ENCODE measurements around the gene DHRS2.
A peak's percentile ranks its signal among the peaks of the same experiment; 100 is the strongest.
"Not testable (repeated sequence)": the region's sequence is repeated elsewhere in the genome, so short reads cannot be mapped to it uniquely, and the experiment has no call there.

DHRS2 gene

DNA sequence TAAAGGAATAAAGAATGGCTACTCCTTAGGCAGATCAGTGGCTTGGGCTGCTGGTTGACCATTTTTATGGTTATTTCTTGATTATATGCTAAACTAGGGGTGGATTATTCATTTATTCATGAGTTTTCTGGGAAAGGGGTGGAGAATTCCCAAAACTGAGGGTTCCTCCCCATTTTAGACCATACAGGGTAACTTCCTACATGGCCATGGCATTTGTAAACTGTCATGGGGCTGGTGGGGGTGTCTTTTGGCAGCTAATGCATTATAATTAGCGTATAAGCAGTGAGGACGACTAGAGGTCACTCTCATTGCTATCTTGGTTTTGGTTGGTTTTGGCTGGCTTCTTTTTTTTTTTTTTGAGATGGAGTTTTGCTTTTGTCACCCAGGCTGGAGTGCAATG is 32.0 kb upstream of the DHRS2 start:
- H3K36me3 ChIP-seq (ENCODE audit: control insufficient read depth, insufficient read depth, low read length), result no peaks in the 10 kb centered on the region
- no peak overlapping the region for H3K4me3 ChIP-seq (replicated peaks; ENCODE audit: low read depth, low read length)
- DNase-seq (ENCODE audit: extremely low read depth, insufficient read length), result no peak
- TF ChIP-seq, protein P1, sequence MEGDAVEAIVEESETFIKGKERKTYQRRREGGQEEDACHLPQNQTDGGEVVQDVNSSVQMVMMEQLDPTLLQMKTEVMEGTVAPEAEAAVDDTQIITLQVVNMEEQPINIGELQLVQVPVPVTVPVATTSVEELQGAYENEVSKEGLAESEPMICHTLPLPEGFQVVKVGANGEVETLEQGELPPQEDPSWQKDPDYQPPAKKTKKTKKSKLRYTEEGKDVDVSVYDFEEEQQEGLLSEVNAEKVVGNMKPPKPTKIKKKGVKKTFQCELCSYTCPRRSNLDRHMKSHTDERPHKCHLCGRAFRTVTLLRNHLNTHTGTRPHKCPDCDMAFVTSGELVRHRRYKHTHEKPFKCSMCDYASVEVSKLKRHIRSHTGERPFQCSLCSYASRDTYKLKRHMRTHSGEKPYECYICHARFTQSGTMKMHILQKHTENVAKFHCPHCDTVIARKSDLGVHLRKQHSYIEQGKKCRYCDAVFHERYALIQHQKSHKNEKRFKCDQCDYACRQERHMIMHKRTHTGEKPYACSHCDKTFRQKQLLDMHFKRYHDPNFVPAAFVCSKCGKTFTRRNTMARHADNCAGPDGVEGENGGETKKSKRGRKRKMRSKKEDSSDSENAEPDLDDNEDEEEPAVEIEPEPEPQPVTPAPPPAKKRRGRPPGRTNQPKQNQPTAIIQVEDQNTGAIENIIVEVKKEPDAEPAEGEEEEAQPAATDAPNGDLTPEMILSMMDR (IDR thresholded peaks at IDR 0.05; ENCODE audit: insufficient read depth, low read length, poor library complexity, severe bottlenecking), result no peak
- no peaks in the 10 kb centered on the region for H3K27me3 ChIP-seq (replicated peaks; ENCODE audit: control insufficient read depth, insufficient read depth, low read length)

- TF ChIP-seq, protein P1 (IDR thresholded peaks at IDR 0.05; ENCODE audit: insufficient read depth, low read length, poor library complexity, severe bottlenecking), result no peak
- DNase-seq (ENCODE audit: extremely low read depth, insufficient read length), result no peak
- Histone ChIP-seq H3K4me3 (replicated peaks; ENCODE audit: low read depth, low read length) (no peak overlapping the region), H3K36me3 (ENCODE audit: control insufficient read depth, insufficient read depth, low read length) (no peaks in the 10 kb centered on the region), H3K27me3 (replicated peaks; ENCODE audit: control insufficient read depth, insufficient read depth, low read length) (no peaks in the 10 kb centered on the region)
Measured at GRCh38 chr14:23604675-23605170, 31.4 kb upstream of the DHRS2 start.

- Histone ChIP-seq H3K4me3 (replicated peaks; ENCODE audit: low read depth, low read length) (no peak overlapping the region; the same call in 1 of the 2 replicates), H3K36me3 (ENCODE audit: control insufficient read depth, insufficient read depth, low read length) (no peaks in the 10 kb centered on the region), H3K27me3 (replicated peaks; ENCODE audit: control insufficient read depth, insufficient read depth, low read length) (no peaks in the 10 kb centered on the region)
- DNase-seq (ENCODE audit: extremely low read depth, insufficient read length), result peak; percentile 79
- TF ChIP-seq, protein P1 (IDR thresholded peaks at IDR 0.05; ENCODE audit: insufficient read depth, low read length, poor library complexity, severe bottlenecking), result no peak
Measured at GRCh38 chr14:23605931-23606585, 30.1 kb upstream of the DHRS2 start.

- no peak for DNase-seq (ENCODE audit: extremely low read depth, insufficient read length)
- TF ChIP-seq, protein P1 (IDR thresholded peaks at IDR 0.05; ENCODE audit: insufficient read depth, low read length, poor library complexity, severe bottlenecking), result no peak
- Histone ChIP-seq H3K36me3 (ENCODE audit: control insufficient read depth, insufficient read depth, low read length) (no peaks in the 10 kb centered on the region), H3K27me3 (replicated peaks; ENCODE audit: control insufficient read depth, insufficient read depth, low read length) (no peaks in the 10 kb centered on the region), H3K4me3 (replicated peaks; ENCODE audit: low read depth, low read length) (no peak overlapping the region)
Measured at GRCh38 chr14:23608454-23608853, 27.7 kb upstream of the DHRS2 start.

GRCh38 chr14:23609001-23609400 is 27.2 kb upstream of the DHRS2 start:
- Histone ChIP-seq H3K36me3 (ENCODE audit: control insufficient read depth, insufficient read depth, low read length) (no peaks in the 10 kb centered on the region), H3K27me3 (replicated peaks; ENCODE audit: control insufficient read depth, insufficient read depth, low read length) (no peaks in the 10 kb centered on the region), H3K4me3 (replicated peaks; ENCODE audit: low read depth, low read length) (no peak overlapping the region)
- DNase-seq (ENCODE audit: extremely low read depth, insufficient read length), result no peak
- TF ChIP-seq, protein P1 (IDR thresholded peaks at IDR 0.05; ENCODE audit: insufficient read depth, low read length, poor library complexity, severe bottlenecking), result no peak

- H3K27me3 ChIP-seq (replicated peaks; ENCODE audit: control insufficient read depth, insufficient read depth, low read length); H3K36me3 ChIP-seq (ENCODE audit: control insufficient read depth, insufficient read depth, low read length); H3K4me3 ChIP-seq (replicated peaks; ENCODE audit: low read depth, low read length); DNase-seq (ENCODE audit: extremely low read depth, insufficient read length): not testable (repeated sequence)
Measured at GRCh38 chr14:23609411-23610089, 26.6 kb upstream of the DHRS2 start.

Measured in GM06990 (cell line).